ENCODE results near the gene BBC3.

DNA sequence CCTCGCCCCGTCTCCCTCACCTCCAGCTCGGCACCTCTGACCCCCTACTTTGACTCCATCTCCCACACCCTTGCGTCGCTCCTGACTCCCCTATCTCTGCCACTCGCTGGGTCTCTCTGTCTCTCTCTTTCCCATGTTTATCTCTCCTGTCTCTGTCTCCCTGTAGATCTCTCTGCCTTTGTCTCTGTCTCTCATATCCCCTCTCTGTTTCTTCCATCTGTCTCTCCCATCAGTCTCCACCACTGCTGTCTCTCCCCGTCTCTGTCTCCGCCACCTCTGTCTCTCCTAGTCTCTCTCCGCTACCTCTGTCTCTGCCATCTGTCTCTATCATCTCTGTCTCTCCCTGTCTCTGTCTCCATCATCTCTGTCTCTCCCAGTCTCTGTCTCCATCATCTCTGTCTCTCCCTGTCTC, 12.4 kb upstream of the BBC3 start:
- TF ChIP-seq GATA2 (IDR thresholded peaks at IDR 0.05; ENCODE audit: low read depth, low read length) = no peak
- no peak for TF ChIP-seq GATA3 (IDR thresholded peaks at IDR 0.05; ENCODE audit: low read depth, low read length)
